T-cell (primary cell): Measurements from ENCODE around the gene ZNF583. TPM values are rescaled to one million over a fixed set of nuclear protein-coding genes. Genes with fewer than 3 reads are reported as not detected.

Source experiments
- ATAC-seq, 4 experiments: fragments of 200-7000 bp in 3 of 4; fragments of 150-1000 bp in 1 of 4; cut with Tn5 transposase; replicated peaks in 1 of 4; 1 replicate in 3 of 4; 2 replicates in 1 of 4; pipeline ENCODE4 v1.10.0; 2021; ENCODE audit warnings: moderate library complexity in 3 of 4, mild to moderate bottlenecking in 2 of 4, moderate number of reproducible peaks in 1 of 4
- CTCF ChIA-PET, 2 donors: fragments of 300-600 bp; sonication (Branson Sonifier 250); formaldehyde crosslinking; loops; one replicate each; lab custom pipeline; 2022; ENCODE audit warnings: antibody characterized with exemption in 2 of 2; lab: Charles Lee
- POLR2A ChIA-PET, 2 donors: fragments of 300-600 bp; sonication (Branson Sonifier 250); formaldehyde crosslinking; loops; one replicate each; lab custom pipeline; 2022; ENCODE audit warnings: antibody characterized with exemption in 2 of 2; lab: Charles Lee
- DNase-seq, 35 experiments: peaks; one replicate each; pipeline versions ENCODE4 v3.0.0 to v3.0.0-alpha.2; 2013 to 2023
- H3K27ac ChIP-seq: one replicate; pipeline ENCODE4 v1.5.1; 2013; ENCODE audit warnings: low read length
- H3K27me3 ChIP-seq, 2 experiments: replicated peaks in 1 of 2; 1 replicate in 1 of 2; 2 replicates in 1 of 2; pipeline versions ENCODE4 v1.6.1 to v1.7.0; 2013; ENCODE audit warnings: low read length in 1 of 2, mixed read lengths in 1 of 2; ENCODE audit not compliant: control insufficient read depth in 2 of 2, insufficient read depth in 2 of 2; ENCODE audit errors: extremely low read depth in 1 of 2
- H3K36me3 ChIP-seq, 2 donors: 1 replicate in 1 of 2; 2 replicates in 1 of 2; pipeline versions ENCODE4 v1.6.1 to v1.7.0; 2013; ENCODE audit warnings: low read length in 1 of 2; ENCODE audit not compliant: control insufficient read depth in 2 of 2, insufficient read depth in 1 of 2; ENCODE audit errors: extremely low read depth in 1 of 2
- H3K4me1 ChIP-seq, 2 experiments: 1 replicate in 1 of 2; 2 replicates in 1 of 2; pipeline versions ENCODE4 v1.6.1 to v1.7.0; 2013; ENCODE audit warnings: low read length in 2 of 2, mixed read lengths in 1 of 2; ENCODE audit not compliant: insufficient read depth in 2 of 2, control insufficient read depth in 1 of 2; ENCODE audit errors: extremely low read depth in 1 of 2
- H3K4me3 ChIP-seq, 2 donors: 1 replicate in 1 of 2; 2 replicates in 1 of 2; pipeline versions ENCODE4 v1.5.1 to v1.7.0; 2013; ENCODE audit warnings: mild to moderate bottlenecking in 2 of 2, low read length in 1 of 2, moderate library complexity in 1 of 2; ENCODE audit not compliant: control insufficient read depth in 1 of 2; ENCODE audit errors: extremely low read depth in 1 of 2
- H3K9me3 ChIP-seq: 2 replicates; pipeline ENCODE4 v1.7.0; 2013
- H3K27ac Mint-ChIP-seq, 2 donors: one replicate each; pipeline ENCODE4 v1.8.0; 2020 to 2021; ENCODE audit warnings: mild to moderate bottlenecking in 2 of 2, mixed read lengths in 2 of 2
- H3K27me3 Mint-ChIP-seq, 2 donors: one replicate each; pipeline ENCODE4 v1.8.0; 2021 to 2022; ENCODE audit warnings: mixed read lengths in 2 of 2
- H3K36me3 Mint-ChIP-seq: one replicate; pipeline ENCODE4 v1.8.0; 2021; ENCODE audit warnings: mixed read lengths
- H3K4me1 Mint-ChIP-seq, 3 donors: one replicate each; pipeline ENCODE4 v1.8.0; 2020 to 2022; ENCODE audit warnings: mixed read lengths in 3 of 3, mild to moderate bottlenecking in 1 of 3
- H3K4me3 Mint-ChIP-seq, 3 donors: one replicate each; pipeline ENCODE4 v1.8.0; 2020 to 2022; ENCODE audit warnings: mild to moderate bottlenecking in 3 of 3, mixed read lengths in 3 of 3, moderate library complexity in 3 of 3
- H3K9me3 Mint-ChIP-seq, 3 donors: one replicate each; pipeline ENCODE4 v1.8.0; 2020 to 2022; ENCODE audit warnings: mixed read lengths in 3 of 3
- WGBS: methylation state at CpG from one replicate; pipeline ENCODE4 v1.1.5; 2013; ENCODE audit warnings: missing lambda C conversion rate; ENCODE audit not compliant: insufficient coverage; 5-methylcytosine and 5-hydroxymethylcytosine counted together
- total RNA-seq, 35 experiments: library from RNA in 6 of 35; stranded (reverse) in 6 of 35; fragments of 120-200 nt in 1 of 35; gene quantifications; one replicate each; pipeline versions ENCODE4 v1.2.1 to v1.2.4 and lab custom pipeline; 2013 to 2026

Gene ZNF583
- total RNA-seq, 5 donors from 2014 or later (not counting 1 experiment from before 2014, with no cell fraction given), result 3.3 to 10.7 (median 7.8) TPM

DNA sequence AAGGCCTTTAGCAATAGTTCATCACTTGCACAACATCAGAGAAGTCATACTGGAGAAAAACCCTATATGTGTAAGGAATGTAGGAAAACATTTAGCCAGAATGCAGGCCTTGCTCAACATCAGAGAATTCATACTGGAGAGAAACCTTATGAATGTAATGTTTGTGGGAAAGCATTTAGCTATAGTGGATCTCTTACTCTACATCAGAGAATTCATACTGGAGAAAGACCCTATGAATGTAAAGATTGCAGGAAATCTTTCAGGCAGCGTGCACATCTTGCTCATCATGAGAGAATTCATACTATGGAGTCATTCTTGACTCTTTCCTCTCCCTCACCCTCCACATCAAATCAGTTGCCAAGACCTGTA is 19.8 kb downstream of the ZNF583 start:
- Mint-ChIP-seq H3K9me3 (peaks cover 26 to 69% (median 47%) of the 10 kb centered on the region in 3 donors), H3K27me3 (no peaks in the 10 kb centered on the region), H3K27ac (no peak overlapping the region), H3K36me3 (peaks cover 69% of the 10 kb centered on the region), H3K4me1 (no peaks in the 10 kb centered on the region), H3K4me3 (no peak overlapping the region)
- POLR2A ChIA-PET, result no interaction called here
- Histone ChIP-seq H3K27me3 (no peaks in the 10 kb centered on the region), H3K9me3 (peaks cover 68% of the 10 kb centered on the region), H3K36me3 (peaks cover 0 to 9% of the 10 kb centered on the region in 2 donors), H3K4me1 (no peaks in the 10 kb centered on the region), H3K4me3 (no peak overlapping the region), H3K27ac (no peak overlapping the region)
- 100% methylated on average over 1 of the region's 1 CpG for WGBS
- ATAC-seq (no peak), DNase-seq (no peak)
- CTCF ChIA-PET, result no interaction called here

DNA sequence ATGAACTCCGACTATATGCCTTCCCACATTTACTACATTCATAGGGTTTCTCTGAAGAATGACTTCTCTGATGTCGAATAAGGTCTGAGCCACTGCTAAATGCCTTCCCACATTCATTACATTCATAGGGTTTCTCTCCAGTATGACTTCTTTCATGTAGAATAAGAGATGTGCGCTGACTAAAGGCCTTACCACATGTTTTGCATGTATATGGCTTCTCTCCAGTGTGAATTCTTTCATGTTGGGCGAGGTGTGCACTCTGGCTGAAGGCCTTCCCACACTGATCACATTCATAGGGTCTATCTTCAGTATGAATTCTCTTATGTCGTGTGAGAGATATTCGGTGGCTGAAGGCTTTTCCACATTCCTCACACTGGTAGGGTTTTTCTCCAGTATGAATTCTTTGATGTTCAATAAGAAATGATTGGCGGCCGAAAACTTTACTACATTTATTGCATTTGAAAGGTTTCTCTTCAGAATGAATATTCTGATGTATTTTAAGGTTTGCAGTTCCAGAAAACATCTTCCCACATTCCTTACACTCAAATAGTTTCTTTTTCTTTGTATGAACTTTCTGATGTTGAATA is 37.2 kb downstream of the ZNF583 start:
- no peak for ATAC-seq
- Mint-ChIP-seq H3K27ac (no peak overlapping the region), H3K36me3 (peaks cover 23% of the 10 kb centered on the region), H3K9me3 (peaks cover 40 to 60% (median 51%) of the 10 kb centered on the region in 3 donors), H3K4me3 (no peak overlapping the region), H3K27me3 (no peaks in the 10 kb centered on the region), H3K4me1 (no peaks in the 10 kb centered on the region)
- Histone ChIP-seq H3K27me3 (no peaks in the 10 kb centered on the region), H3K27ac (no peak overlapping the region), H3K9me3 (peaks cover 23% of the 10 kb centered on the region), H3K4me3 (no peak overlapping the region), H3K4me1 (no peaks in the 10 kb centered on the region), H3K36me3 (no peaks in the 10 kb centered on the region)
- DNase-seq, result no peak
- CTCF ChIA-PET, result no interaction called here
- POLR2A ChIA-PET, result no interaction called here
- 100% methylated on average over 1 of the region's 8 CpGs for WGBS

DNA sequence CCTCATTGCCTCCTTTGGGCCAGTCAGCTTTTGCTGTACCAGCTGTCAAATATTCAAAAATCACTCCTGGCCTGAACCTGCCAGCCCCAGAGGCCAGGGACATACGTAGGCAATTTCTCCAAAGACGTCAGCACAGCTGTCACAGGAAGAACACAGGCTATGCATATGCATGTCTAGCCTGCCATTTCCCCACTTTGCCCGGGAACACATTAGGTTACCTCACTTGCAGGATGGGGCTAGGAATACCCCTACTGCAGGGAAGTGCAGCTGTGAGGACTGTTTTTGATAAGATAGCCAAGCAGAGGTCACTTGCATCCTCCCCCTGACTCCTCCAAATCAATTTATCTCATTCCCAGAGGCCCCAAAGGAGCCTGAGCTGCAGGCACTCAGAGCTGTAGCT is 70.2 kb downstream of the ZNF583 start:
- no peaks in the 10 kb centered on the region for H3K36me3 ChIP-seq
- ATAC-seq, result no peak
- Mint-ChIP-seq H3K27me3 (peaks cover 27 to 32% of the 10 kb centered on the region in 2 donors), H3K4me3 (no peak overlapping the region), H3K4me1 (peaks cover 0 to 14% (median 12%) of the 10 kb centered on the region in 3 donors), H3K27ac (no peak overlapping the region), H3K36me3 (peaks cover 24% of the 10 kb centered on the region), H3K9me3 (peaks cover 33 to 74% (median 61%) of the 10 kb centered on the region in 3 donors)
- CTCF ChIA-PET, result interaction anchor here in 1 of 2 donors (0.6 kb wide), 1 partner anchor 58 kb away, joined by 4 read pairs; no protein-coding TSS in a partner anchor
- WGBS, result 75% methylated on average over 2 of the region's 3 CpGs
- POLR2A ChIA-PET, result no interaction called here
- H3K9me3 ChIP-seq, result peaks cover 7% of the 10 kb centered on the region
- no peak overlapping the region for H3K4me3 ChIP-seq
- peaks cover 4 to 6% of the 10 kb centered on the region in 2 experiments for H3K4me1 ChIP-seq
- H3K27ac ChIP-seq, result no peak overlapping the region
- H3K27me3 ChIP-seq, result peaks cover 0 to 30% of the 10 kb centered on the region in 2 experiments
- no peak for DNase-seq

DNA sequence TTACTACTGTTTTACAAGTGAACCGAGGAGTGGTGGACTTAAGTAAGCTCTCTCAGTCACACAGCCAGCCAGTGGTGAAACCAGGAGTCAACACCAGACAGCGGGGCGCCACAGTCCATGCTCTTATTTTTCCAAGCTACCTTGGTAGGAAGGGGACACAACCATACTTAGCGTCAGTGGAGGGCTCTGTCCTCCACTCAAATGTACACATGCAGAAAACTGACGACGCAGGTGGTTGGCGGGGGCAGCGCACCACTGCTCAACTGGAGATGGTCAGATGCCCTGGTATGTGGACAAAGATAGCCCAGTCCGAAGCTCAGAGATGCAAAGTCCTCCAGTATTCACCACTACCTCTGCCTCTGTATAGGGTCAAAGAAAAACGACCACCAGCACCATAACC is 72.0 kb downstream of the ZNF583 start:
- POLR2A ChIA-PET, result no interaction called here
- Mint-ChIP-seq H3K4me3 (no peak overlapping the region), H3K27ac (no peak overlapping the region), H3K27me3 (peaks cover 32 to 36% of the 10 kb centered on the region in 2 donors), H3K4me1 (peaks cover 0 to 14% (median 12%) of the 10 kb centered on the region in 3 donors), H3K9me3 (peaks cover 39 to 71% (median 63%) of the 10 kb centered on the region in 3 donors), H3K36me3 (peaks cover 25% of the 10 kb centered on the region)
- Histone ChIP-seq H3K36me3 (no peaks in the 10 kb centered on the region), H3K4me1 (peaks cover 4 to 6% of the 10 kb centered on the region in 2 experiments), H3K9me3 (peaks cover 7% of the 10 kb centered on the region), H3K27me3 (peaks cover 0 to 30% of the 10 kb centered on the region in 2 experiments), H3K27ac (no peak overlapping the region), H3K4me3 (no peak overlapping the region)
- DNase-seq (no peak), ATAC-seq (no peak)
- WGBS, result 83% methylated on average over 1 of the region's 10 CpGs
- CTCF ChIA-PET, result no interaction called here

Other genes starting within 250 kb of the ZNF583 start
- gene GALP, start 228.3 kb upstream of the ZNF583 start, total RNA-seq, result not detected
- not detected for gene ZSCAN5B, start 206.5 kb upstream of the ZNF583 start, total RNA-seq
- gene ZSCAN5C, start 202.1 kb upstream of the ZNF583 start, total RNA-seq, result not detected
- gene EDDM13, start 131.6 kb upstream of the ZNF583 start, total RNA-seq, result not detected
- gene ZSCAN5A, start 89.5 kb upstream of the ZNF583 start, total RNA-seq, result 10 to 100 TPM in 4 of 5 donors, 1 to 10 TPM in 1; 9.5 to 12.7 (median 11.1) TPM
- gene ZNF582, start 10.8 kb upstream of the ZNF583 start, total RNA-seq, result 1 to 10 TPM; 1.6 to 7.9 (median 6.0) TPM
- 1 to 10 TPM in 4 of 5 donors, under 1 TPM in 1; 0.56 to 5.2 (median 1.8) TPM for gene ZNF667, start 73.0 kb downstream of the ZNF583 start, total RNA-seq
- gene ZNF471, start 103.5 kb downstream of the ZNF583 start, total RNA-seq, result 1 to 10 TPM; 1.4 to 3.5 (median 2.2) TPM
- gene ZFP28, start 134.6 kb downstream of the ZNF583 start, total RNA-seq, result 10 to 100 TPM in 2 of 5 donors, 1 to 10 TPM in 3; 4.2 to 12.2 (median 9.8) TPM
- gene ZNF470, start 163.1 kb downstream of the ZNF583 start, total RNA-seq, result 1 to 10 TPM; 1.5 to 7.2 (median 5.8) TPM
- 10 to 100 TPM in 1 of 5 donors, 1 to 10 TPM in 4; 5.1 to 10.4 (median 9.3) TPM for gene ZNF71, start 191.0 kb downstream of the ZNF583 start, total RNA-seq
- not detected for gene SMIM17, start 238.8 kb downstream of the ZNF583 start, total RNA-seq